Activated CD4-positive, CD25-positive, alpha-beta regulatory T cell treated with anti-CD3 and anti-CD28 coated beads, Interleukin-2, amount 50 U/mL, for 16 hours (primary cell): ENCODE measurements around the gene ADGRV1.

Experiments
- DNase-seq: peaks from one replicate; pipeline ENCODE4 v3.0.0-alpha.2; 2020; ENCODE audit warnings: low read depth, low spot score

ADGRV1 gene

GRCh38 chr5:91160714-91161285, 602.2 kb downstream of the ADGRV1 start:
- DNase-seq = no peak

- no peak for DNase-seq
Measured at GRCh38 chr5:91162534-91163381, 604.2 kb downstream of the ADGRV1 start.

- DNase-seq = no peak
Measured at GRCh38 chr5:91164424-91164823, 605.8 kb downstream of the ADGRV1 start.

- DNase-seq = no peak
Measured at GRCh38 chr5:91166059-91166807, 607.6 kb downstream of the ADGRV1 start.

- no peak for DNase-seq
Measured at GRCh38 chr5:91168859-91169258, 610.3 kb downstream of the ADGRV1 start.

GRCh38 chr5:91170266-91170665, 611.7 kb downstream of the ADGRV1 start:
- no peak for DNase-seq

- DNase-seq = no peak
Measured at GRCh38 chr5:91171322-91171721, 612.7 kb downstream of the ADGRV1 start.

GRCh38 chr5:91174396-91174795, 615.8 kb downstream of the ADGRV1 start:
- DNase-seq = no peak

GRCh38 chr5:91175708-91176107, 617.1 kb downstream of the ADGRV1 start:
- DNase-seq = no peak

GRCh38 chr5:91176288-91177016, 617.9 kb downstream of the ADGRV1 start:
- no peak for DNase-seq

GRCh38 chr5:91177085-91177484, 618.5 kb downstream of the ADGRV1 start:
- no peak for DNase-seq

- no peak for DNase-seq
Measured at GRCh38 chr5:91177639-91178038, 619.0 kb downstream of the ADGRV1 start.

GRCh38 chr5:91178461-91178860, 619.9 kb downstream of the ADGRV1 start:
- DNase-seq = no peak

GRCh38 chr5:91179018-91179417, 620.4 kb downstream of the ADGRV1 start:
- DNase-seq = no peak

DNA sequence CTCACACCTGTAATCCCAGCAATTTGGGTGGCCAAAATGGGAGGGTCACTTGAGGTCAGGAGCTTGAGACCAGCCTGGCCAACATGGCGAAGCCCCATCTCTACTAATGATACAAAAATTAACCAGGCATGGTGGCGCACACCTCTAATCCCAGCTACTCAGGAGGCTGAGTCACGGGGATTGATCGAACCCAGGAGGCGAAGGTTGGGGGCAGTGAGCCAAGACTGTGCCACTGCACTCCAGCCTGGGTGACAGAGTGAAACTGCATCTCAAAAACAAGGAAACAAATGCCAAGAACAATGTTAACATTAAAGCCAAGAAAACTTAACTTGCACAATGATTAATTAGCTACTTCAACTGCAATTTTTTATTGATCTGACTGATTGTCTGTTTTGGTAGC, 621.9 kb downstream of the ADGRV1 start:
- DNase-seq = no peak

DNA sequence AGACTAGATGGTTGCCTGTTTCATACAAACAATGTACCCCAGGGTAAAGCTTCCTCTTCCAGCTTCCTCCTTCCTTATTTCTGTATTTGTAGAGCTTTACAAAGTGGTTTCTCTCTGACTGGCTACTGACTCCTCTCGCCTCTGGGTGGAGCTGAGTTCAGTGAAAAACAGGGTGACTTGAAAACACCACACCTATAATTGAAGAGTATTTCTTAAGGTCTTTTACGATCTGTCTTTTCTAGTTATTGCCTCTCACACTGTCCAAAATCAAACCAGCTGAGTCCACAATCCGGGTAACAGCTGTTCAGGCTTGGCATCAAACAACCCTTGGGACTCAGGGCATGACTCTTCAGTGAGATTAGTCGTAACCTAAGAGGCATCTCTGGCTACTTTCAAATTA, 624.2 kb downstream of the ADGRV1 start:
- DNase-seq = no peak

GRCh38 chr5:91183743-91184142, 625.1 kb downstream of the ADGRV1 start:
- no peak for DNase-seq

GRCh38 chr5:91186101-91186500, 627.5 kb downstream of the ADGRV1 start:
- no peak for DNase-seq

- no peak for DNase-seq
Measured at GRCh38 chr5:91187032-91187431, 628.4 kb downstream of the ADGRV1 start.

GRCh38 chr5:91188755-91189154, 630.2 kb downstream of the ADGRV1 start:
- DNase-seq = no peak

DNA sequence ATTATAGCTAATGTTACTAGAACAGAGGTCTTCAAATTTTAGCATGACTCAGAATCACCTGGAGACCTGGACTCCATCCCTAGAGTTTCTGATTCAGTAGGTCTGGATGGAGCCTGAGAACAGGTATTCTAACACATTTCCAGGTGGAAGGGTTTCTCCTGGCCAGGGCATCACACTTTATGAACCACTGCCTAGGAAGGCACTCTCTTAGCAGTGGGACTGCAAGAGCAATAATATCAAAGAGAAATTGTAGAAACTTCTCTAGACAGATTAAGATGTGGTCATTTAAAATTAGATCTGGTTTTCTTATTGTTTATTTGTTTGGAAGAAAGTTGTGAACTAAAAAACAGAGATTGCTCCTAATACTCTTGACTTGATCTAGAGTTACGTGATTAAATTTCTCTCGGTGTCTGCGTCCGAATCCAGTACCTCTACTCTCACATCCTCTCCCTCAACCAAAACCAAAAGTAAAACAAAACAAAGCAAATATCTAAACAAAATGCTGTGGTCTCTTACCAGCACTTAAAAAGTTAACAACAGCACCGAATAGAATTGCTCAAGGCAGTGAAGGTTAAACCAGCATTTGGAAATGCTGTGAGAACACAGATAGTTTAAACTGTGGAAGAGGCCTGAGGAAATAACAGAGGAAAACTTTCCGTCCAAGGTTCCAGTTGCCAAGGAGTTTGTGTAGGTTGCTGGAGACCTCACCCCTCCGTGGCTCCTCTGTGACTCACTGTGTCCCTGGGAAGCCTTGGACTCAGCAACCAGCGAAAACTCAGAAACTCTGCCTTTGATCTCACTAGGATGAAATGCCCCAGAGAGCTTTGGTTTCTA, 631.1 kb downstream of the ADGRV1 start:
- no peak for DNase-seq
